GM23338 (cell line): ENCODE data around the gene SCTR. TPM values are rescaled to one million over a fixed set of nuclear protein-coding genes. Genes with fewer than 3 reads are reported as not detected.

Experiments used
- ATAC-seq: fragments of 200-7000 bp; cut with Tn5 transposase; 3 replicates; pipeline ENCODE4 v1.9.1; 2020
- DNase-seq: peaks from one replicate; pipeline ENCODE4 v3.0.0-alpha.2; 2015; ENCODE audit warnings: low spot score
- H2AFZ ChIP-seq: fragments of 200-600 bp; sonication (generic); 2 replicates; pipeline ENCODE4 v1.8.0; 2016; ENCODE audit warnings: antibody characterized with exemption, mild to moderate bottlenecking, moderate library complexity
- H3F3A ChIP-seq: fragments of 200-600 bp; sonication (generic); replicated peaks from 2 replicates; pipeline ENCODE4 v1.8.0; 2017; ENCODE audit warnings: antibody characterized with exemption, mixed run types, low read depth
- H3K27ac ChIP-seq: fragments of 200-600 bp; sonication (generic); 2 replicates; pipeline ENCODE4 v1.6.1; 2016; ENCODE audit warnings: low read depth
- H3K27me3 ChIP-seq: fragments of 200-600 bp; sonication (generic); 2 replicates; pipeline ENCODE4 v1.8.0; 2016; ENCODE audit warnings: mild to moderate bottlenecking, mixed run types, moderate library complexity; ENCODE audit not compliant: insufficient read depth
- H3K36me3 ChIP-seq: fragments of 200-600 bp; sonication (generic); 2 replicates; pipeline ENCODE4 v1.8.0; 2016; ENCODE audit warnings: mild to moderate bottlenecking; ENCODE audit not compliant: insufficient read depth
- H3K4me1 ChIP-seq: fragments of 200-600 bp; sonication (generic); 2 replicates; pipeline ENCODE4 v1.8.0; 2016; ENCODE audit warnings: mild to moderate bottlenecking, moderate library complexity; ENCODE audit not compliant: insufficient read depth
- H3K4me2 ChIP-seq: fragments of 200-600 bp; sonication (generic); 2 replicates; pipeline ENCODE4 v1.7.1; 2017; ENCODE audit warnings: mixed run types
- H3K4me3 ChIP-seq: fragments of 200-600 bp; sonication (generic); 2 replicates; pipeline ENCODE4 v1.6.1; 2016; ENCODE audit warnings: mixed run types
- H3K79me2 ChIP-seq: fragments of 200-600 bp; sonication (generic); replicated peaks from 2 replicates; pipeline ENCODE4 v1.8.0; 2017; ENCODE audit warnings: mild to moderate bottlenecking; ENCODE audit not compliant: insufficient read depth
- H3K9me2 ChIP-seq: fragments of 200-600 bp; sonication (generic); 2 replicates; pipeline ENCODE4 v1.8.0; 2017; ENCODE audit not compliant: insufficient read depth
- H4K20me1 ChIP-seq: fragments of 200-600 bp; sonication (generic); replicated peaks from 2 replicates; pipeline ENCODE4 v1.8.0; 2017; ENCODE audit warnings: mild to moderate bottlenecking; ENCODE audit not compliant: insufficient read depth
- H3K27ac Mint-ChIP-seq: 2 replicates; pipeline ENCODE4 v1.8.0; 2020; ENCODE audit warnings: inconsistent platforms, mild to moderate bottlenecking, moderate library complexity, mixed read lengths
- H3K27me3 Mint-ChIP-seq: 3 replicates; pipeline ENCODE4 v1.8.0; 2022; ENCODE audit warnings: low read depth, mild to moderate bottlenecking, moderate library complexity, mixed read lengths, inconsistent platforms; ENCODE audit not compliant: insufficient read depth, poor library complexity
- H3K36me3 Mint-ChIP-seq: 3 replicates; pipeline ENCODE4 v1.8.0; 2021; ENCODE audit warnings: low read depth, mild to moderate bottlenecking, inconsistent platforms, moderate library complexity, mixed read lengths
- H3K4me1 Mint-ChIP-seq: 3 replicates; pipeline ENCODE4 v1.8.0; 2020; ENCODE audit warnings: mild to moderate bottlenecking, inconsistent platforms, mixed read lengths
- H3K4me3 Mint-ChIP-seq: 3 replicates; pipeline ENCODE4 v1.8.0; 2021; ENCODE audit warnings: moderate library complexity, mild to moderate bottlenecking, inconsistent platforms, mixed read lengths
- H3K9me3 Mint-ChIP-seq: 3 replicates; pipeline ENCODE4 v1.8.0; 2020; ENCODE audit warnings: moderate library complexity, mild to moderate bottlenecking, inconsistent platforms, mixed read lengths
- CREB1 ChIP-seq: fragments of 250-450 bp; sonication (Bioruptor Pico); IDR thresholded peaks from 2 replicates; pipeline ENCODE4 v1.5.0; 2020; ENCODE audit warnings: low read depth, mild to moderate bottlenecking, moderate library complexity
- CTCF ChIP-seq, 2 experiments: fragments of 200-600 bp in 1 of 2; sonication (generic) in 1 of 2; conservative IDR thresholded peaks; 2 replicates each; pipeline versions ENCODE4 v1.5.1 to v1.6.1; 2016 to 2017; ENCODE audit warnings: antibody characterized with exemption in 2 of 2, low read depth in 2 of 2, mild to moderate bottlenecking in 2 of 2, moderate library complexity in 1 of 2
- JUNB ChIP-seq: IDR thresholded peaks from one replicate; pipeline ENCODE4 v1.6.1; 2016; ENCODE audit warnings: antibody characterized with exemption; ENCODE audit not compliant: unreplicated experiment
- POLR2AphosphoS5 ChIP-seq: IDR thresholded peaks from 2 replicates; pipeline ENCODE4 v1.6.1; 2016; ENCODE audit warnings: antibody characterized with exemption, low read depth
- REST ChIP-seq: IDR thresholded peaks from one replicate; pipeline ENCODE4 v1.6.1; 2018; ENCODE audit warnings: antibody characterized with exemption; ENCODE audit not compliant: unreplicated experiment
- STAT1 ChIP-seq: IDR thresholded peaks from one replicate; pipeline ENCODE4 v1.6.1; 2016; ENCODE audit warnings: antibody characterized with exemption; ENCODE audit not compliant: unreplicated experiment
- ZNF114 ChIP-seq: fragments of 250-450 bp; sonication (Bioruptor Pico); IDR thresholded peaks from 2 replicates; pipeline ENCODE4 v1.5.0; 2020; ENCODE audit warnings: mild to moderate bottlenecking, moderate library complexity
- ZNF331 ChIP-seq: fragments of 250-450 bp; sonication (Bioruptor Pico); IDR thresholded peaks from 2 replicates; pipeline ENCODE4 v1.5.0; 2020; ENCODE audit warnings: low read depth, mild to moderate bottlenecking, moderate library complexity
- ZNF462 ChIP-seq: fragments of 250-450 bp; sonication (Bioruptor Pico); IDR thresholded peaks from 2 replicates; pipeline ENCODE4 v1.5.0; 2020; ENCODE audit warnings: mild to moderate bottlenecking, moderate library complexity
- polyA plus RNA-seq: library from polyadenylated mRNA; unstranded; fragments of >200 nt; fragmentation: Nextera tagmentation; extraction: Ambion mirVana; gene quantifications from 2 replicates; pipeline ENCODE4 v1.2.1, GENCODE V29; 2016
- total RNA-seq: library from RNA; depleted of rRNA; stranded (reverse); fragments of >200 nt; shearing (Covaris generic); gene quantifications from 2 replicates; pipeline ENCODE4 v1.2.3, GENCODE V29; 2014

Gene SCTR
- total and polyA plus RNA-seq, 2 experiments from 2014 or later: not detected

GRCh38 chr2:119469131-119469530, 55.2 kb downstream of the SCTR start:
- Histone ChIP-seq H3K4me3 (no peak overlapping the region), H3K9me2 (0 out of 2 replicates have a peak, but pooled peaks cover 5% of the 10 kb centered on the region), H3K4me2 (no peak overlapping the region), H3K36me3 (no peaks in the 10 kb centered on the region), H3K79me2 (no peaks in the 10 kb centered on the region), H2AFZ (no peak overlapping the region), H4K20me1 (no peaks in the 10 kb centered on the region), H3K27me3 (no peaks in the 10 kb centered on the region), H3K4me1 (peaks cover 8% of the 10 kb centered on the region), H3F3A (no peaks in the 10 kb centered on the region), H3K27ac (no peak overlapping the region)
- no peak for TF ChIP-seq STAT1
- Mint-ChIP-seq H3K4me3 (no peak overlapping the region), H3K9me3 (no peaks in the 10 kb centered on the region; the same call in 2 of the 3 replicates), H3K27me3 (peaks cover 4% of the 10 kb centered on the region), H3K4me1 (peaks cover 6% of the 10 kb centered on the region), H3K36me3 (no peaks in the 10 kb centered on the region), H3K27ac (no peak overlapping the region; the same call in 1 of the 2 replicates)
- no peak for DNase-seq
- no peak for ATAC-seq

GRCh38 chr2:119468154-119468955, 55.9 kb downstream of the SCTR start:
- H3K79me2 ChIP-seq: no peaks in the 10 kb centered on the region
- ATAC-seq (no peak), DNase-seq (no peak)
- no peaks in the 10 kb centered on the region for H3K36me3 Mint-ChIP-seq
- H3K4me1 ChIP-seq: peaks cover 8% of the 10 kb centered on the region
- H3K27me3 ChIP-seq: no peaks in the 10 kb centered on the region
- no peak overlapping the region for H3K4me3 ChIP-seq
- H3K9me3 Mint-ChIP-seq: no peaks in the 10 kb centered on the region
- H3K9me2 ChIP-seq: 0 out of 2 replicates have a peak, but pooled peaks cover 5% of the 10 kb centered on the region
- no peak overlapping the region for H3K27ac ChIP-seq
- no peak overlapping the region for H3K4me2 ChIP-seq
- H3K27me3 Mint-ChIP-seq: peaks cover 5% of the 10 kb centered on the region
- no peaks in the 10 kb centered on the region for H3F3A ChIP-seq
- peaks cover 6% of the 10 kb centered on the region for H3K4me1 Mint-ChIP-seq
- no peaks in the 10 kb centered on the region for H4K20me1 ChIP-seq
- no peak overlapping the region for H3K27ac Mint-ChIP-seq
- no peaks in the 10 kb centered on the region for H3K36me3 ChIP-seq
- no peak overlapping the region for H2AFZ ChIP-seq
- H3K4me3 Mint-ChIP-seq: no peak overlapping the region
- TF ChIP-seq CTCF (conservative IDR thresholded peaks at IDR 0.05; ENCODE audit: low read depth in 2 of 2) (no peak), STAT1 (no peak), ZNF462 (no peak), POLR2AphosphoS5 (no peak), CREB1 (CRISPR knock-in tag) (no peak), ZNF114 (CRISPR knock-in tag) (no peak), JUNB (no peak), REST (no peak), ZNF331 (CRISPR knock-in tag) (no peak)
